Gastroesophageal sphincter (tissue), 4 donors: ENCODE data around the gene CMSS1. TPM values are rescaled to one million over a fixed set of nuclear protein-coding genes. Genes with fewer than 3 reads are reported as not detected.
A peak's percentile ranks its signal among the peaks of the same experiment; 100 is the strongest.

Experiments used
- ATAC-seq: fragments of 150-250 bp; one replicate; pipeline ENCODE4 v1.9.1; 2016; ENCODE audit warnings: mild to moderate bottlenecking, moderate library complexity
- H3K27ac ChIP-seq, 4 donors: fragments of 200-600 bp; sonication (generic) in 3 of 4; 1 replicate in 3 of 4; 2 replicates in 1 of 4; pipeline ENCODE4 v1.5.1; 2016 to 2019
- H3K27me3 ChIP-seq: fragments of 200-600 bp; sonication (generic); one replicate; pipeline ENCODE4 v1.5.1; 2019
- H3K36me3 ChIP-seq, 2 donors: fragments of 200-600 bp; sonication (generic); one replicate each; pipeline ENCODE4 v1.5.1; 2019; ENCODE audit warnings: control low read depth in 1 of 2
- H3K4me1 ChIP-seq, 3 donors: fragments of 200-600 bp; sonication (generic); 1 replicate in 2 of 3; 2 replicates in 1 of 3; pipeline ENCODE4 v1.5.1; 2016 to 2019; ENCODE audit warnings: control low read depth in 2 of 3
- H3K4me3 ChIP-seq, 2 donors: fragments of 200-600 bp; sonication (generic); one replicate each; pipeline ENCODE4 v1.5.1; 2019; ENCODE audit warnings: mild to moderate bottlenecking in 1 of 2, moderate library complexity in 1 of 2
- H3K9me3 ChIP-seq, 3 donors: fragments of 200-600 bp; sonication (generic); one replicate each; pipeline ENCODE4 v1.5.1; 2017 to 2019; ENCODE audit warnings: control low read depth in 2 of 3
- CTCF ChIP-seq, 4 experiments: fragments of 200-600 bp in 2 of 4; fragments of 450-650 bp in 2 of 4; sonication (generic) in 1 of 4; IDR thresholded peaks; one replicate each; pipeline ENCODE4 v1.5.1; 2017 to 2019; ENCODE audit warnings: antibody characterized with exemption in 4 of 4, mild to moderate bottlenecking in 2 of 4, moderate library complexity in 2 of 4
- EP300 ChIP-seq: sonication (generic); formaldehyde crosslinking; IDR thresholded peaks from one replicate; pipeline ENCODE4 v1.6.1; 2017; ENCODE audit warnings: antibody characterized with exemption, mild to moderate bottlenecking
- POLR2A ChIP-seq, 2 donors: fragments of 450-650 bp; IDR thresholded peaks; one replicate each; pipeline ENCODE4 v1.6.1; 2017; ENCODE audit warnings: antibody characterized with exemption in 2 of 2, mild to moderate bottlenecking in 2 of 2, moderate library complexity in 1 of 2
- POLR2AphosphoS5 ChIP-seq: sonication (generic); formaldehyde crosslinking; IDR thresholded peaks from one replicate; pipeline ENCODE4 v1.6.1; 2017; ENCODE audit warnings: antibody characterized with exemption
- WGBS, 2 donors: methylation state at CpG; one replicate each; pipeline ENCODE4 v1.1.5; 2018; ENCODE audit warnings: low coverage in 1 of 2; 5-methylcytosine and 5-hydroxymethylcytosine counted together
- total RNA-seq, 4 donors: library from RNA; depleted of rRNA; stranded (reverse); fragments of >200 nt; gene quantifications; one replicate each; pipeline ENCODE4 v1.1.0, GENCODE V29; 2016

CMSS1 gene
- total RNA-seq, 4 donors from 2014 or later, result 15.2 to 20.8 (median 16.6) TPM

GRCh38 chr3:99869621-99870020 lies 52.0 kb downstream of the CMSS1 start:
- Histone ChIP-seq H3K4me1 (peaks cover 37 to 89% (median 37%) of the 10 kb centered on the region in 3 donors), H3K4me3 (no peak overlapping the region), H3K36me3 (no peaks in the 10 kb centered on the region), H3K27me3 (no peaks in the 10 kb centered on the region), H3K27ac (peak overlapping the region; percentile 74 to 97 (median 94)), H3K9me3 (no peaks in the 10 kb centered on the region)
- no peak for ATAC-seq
- TF ChIP-seq POLR2A (IDR thresholded peaks at IDR 0.05) (no peak), CTCF (IDR thresholded peaks at IDR 0.05) (no peak), POLR2AphosphoS5 (no peak), EP300 (no peak)
- 26% methylated on average over 1 of the region's 1 CpG; no CpG with 5 or more reads in 1 of the 2 donors for WGBS, 2 donors

- peak overlapping the region; percentile 74 to 97 (median 94) for H3K27ac ChIP-seq
- ATAC-seq, result no peak
- H3K36me3 ChIP-seq, result no peaks in the 10 kb centered on the region
- 75 to 83% methylated on average over 1 of the region's 2 CpGs for WGBS, 2 donors
- H3K4me1 ChIP-seq, result peaks cover 33 to 78% (median 37%) of the 10 kb centered on the region in 3 donors
- no peaks in the 10 kb centered on the region for H3K9me3 ChIP-seq
- H3K4me3 ChIP-seq, result peak overlapping the region; percentile 75 to 76
- no peaks in the 10 kb centered on the region for H3K27me3 ChIP-seq
- TF ChIP-seq POLR2AphosphoS5 (no peak), EP300 (no peak), CTCF (IDR thresholded peaks at IDR 0.05) (no peak), POLR2A (IDR thresholded peaks at IDR 0.05) (no peak)
Measured at GRCh38 chr3:99870712-99871111, 53.0 kb downstream of the CMSS1 start.

GRCh38 chr3:99871231-99872045 lies 53.8 kb downstream of the CMSS1 start:
- H3K27ac ChIP-seq, result peak overlapping the region; percentile 74 to 97 (median 94)
- peaks cover 27 to 70% (median 36%) of the 10 kb centered on the region in 3 donors for H3K4me1 ChIP-seq
- WGBS, 2 donors, result 9 to 31% methylated on average over 4 of the region's 4 CpGs
- ATAC-seq, result no peak
- no peaks in the 10 kb centered on the region for H3K36me3 ChIP-seq
- H3K9me3 ChIP-seq, result no peaks in the 10 kb centered on the region
- H3K4me3 ChIP-seq, result peak overlapping the region; percentile 75 to 76
- TF ChIP-seq CTCF (IDR thresholded peaks at IDR 0.05) (no peak), EP300 (no peak)
- H3K27me3 ChIP-seq, result no peaks in the 10 kb centered on the region

- ATAC-seq, result no peak
- no peaks in the 10 kb centered on the region for H3K27me3 ChIP-seq
- H3K4me3 ChIP-seq, result peak overlapping the region; percentile 75 to 76
- H3K9me3 ChIP-seq, result no peaks in the 10 kb centered on the region
- H3K36me3 ChIP-seq, result no peaks in the 10 kb centered on the region
- TF ChIP-seq CTCF (IDR thresholded peaks at IDR 0.05) (no peak), POLR2AphosphoS5 (no peak), POLR2A (IDR thresholded peaks at IDR 0.05) (no peak), EP300 (no peak)
- H3K4me1 ChIP-seq, result peaks cover 17 to 65% (median 29%) of the 10 kb centered on the region in 3 donors
- peak overlapping the region; percentile 74 to 97 (median 94) for H3K27ac ChIP-seq
Measured at GRCh38 chr3:99872923-99873254, 55.2 kb downstream of the CMSS1 start.
